Esophagus muscularis mucosa (tissue), 4 donors: ENCODE measurements around the gene PPP1R12A. TPM values are rescaled to one million over a fixed set of nuclear protein-coding genes. Genes with fewer than 3 reads are reported as not detected.

Experiments used
- DNase-seq: peaks from one replicate; pipeline ENCODE4 v3.0.0-alpha.2; 2017; ENCODE audit errors: extremely low spot score
- H3K27ac ChIP-seq, 4 donors: fragments of 200-600 bp; sonication (generic); replicated peaks in 1 of 4; 1 replicate in 3 of 4; 2 replicates in 1 of 4; pipeline ENCODE4 v1.5.1; 2016 to 2019; ENCODE audit warnings: mild to moderate bottlenecking in 1 of 4
- H3K27me3 ChIP-seq, 4 donors: fragments of 200-600 bp; sonication (generic); one replicate each; pipeline versions ENCODE4 v1.5.1 to v1.6.0; 2016 to 2019
- H3K36me3 ChIP-seq, 4 donors: fragments of 200-600 bp; sonication (generic); one replicate each; pipeline ENCODE4 v1.5.1; 2016 to 2019
- H3K4me1 ChIP-seq, 4 donors: fragments of 200-600 bp; sonication (generic); one replicate each; pipeline ENCODE4 v1.5.1; 2016 to 2019
- H3K4me3 ChIP-seq, 4 donors: fragments of 200-600 bp; sonication (generic); 1 replicate in 2 of 4; 2 replicates in 2 of 4; pipeline ENCODE4 v1.5.1; 2016 to 2019; ENCODE audit warnings: mild to moderate bottlenecking in 4 of 4, moderate library complexity in 1 of 4
- H3K9me3 ChIP-seq, 4 donors: fragments of 200-600 bp; sonication (generic); 1 replicate in 3 of 4; 2 replicates in 1 of 4; pipeline ENCODE4 v1.5.1; 2016 to 2019
- EP300 ChIP-seq: sonication (generic); formaldehyde crosslinking; IDR thresholded peaks from one replicate; pipeline ENCODE4 v1.6.1; 2017; ENCODE audit warnings: antibody characterized with exemption
- POLR2A ChIP-seq: fragments of 450-650 bp; IDR thresholded peaks from one replicate; pipeline ENCODE4 v1.6.1; 2017; ENCODE audit warnings: antibody characterized with exemption, moderate library complexity, mild to moderate bottlenecking, low read depth
- POLR2AphosphoS5 ChIP-seq, 2 donors: sonication (generic); formaldehyde crosslinking; IDR thresholded peaks; one replicate each; pipeline ENCODE4 v1.6.1; 2017; ENCODE audit warnings: antibody characterized with exemption in 2 of 2
- WGBS: methylation state at CpG from one replicate; pipeline ENCODE4 v1.1.5; 2018; 5-methylcytosine and 5-hydroxymethylcytosine counted together
- intact Hi-C: fragments of 100-400 bp; cut with DNase I; formaldehyde crosslinking; loops from one replicate; pipeline ENCODE4 v1.15.1; 2023
- total RNA-seq, 4 donors: library from RNA; depleted of rRNA; stranded (reverse); fragments of >200 nt; gene quantifications; one replicate each; pipeline versions ENCODE4 v1.1.0 to v1.2.1, GENCODE V29; 2016
- TF ChIP-seq, protein P1 (sequence below), 3 experiments: fragments of 200-600 bp in 2 of 3; fragments of 450-650 bp in 1 of 3; sonication (generic) in 2 of 3; IDR thresholded peaks; one replicate each; pipeline ENCODE4 v1.5.1; 2017 to 2019; ENCODE audit warnings: antibody characterized with exemption in 3 of 3, mild to moderate bottlenecking in 2 of 3, moderate library complexity in 1 of 3

The PPP1R12A gene
- total RNA-seq, 4 donors from 2014 or later = 441 to 691 (median 542) TPM

DNA sequence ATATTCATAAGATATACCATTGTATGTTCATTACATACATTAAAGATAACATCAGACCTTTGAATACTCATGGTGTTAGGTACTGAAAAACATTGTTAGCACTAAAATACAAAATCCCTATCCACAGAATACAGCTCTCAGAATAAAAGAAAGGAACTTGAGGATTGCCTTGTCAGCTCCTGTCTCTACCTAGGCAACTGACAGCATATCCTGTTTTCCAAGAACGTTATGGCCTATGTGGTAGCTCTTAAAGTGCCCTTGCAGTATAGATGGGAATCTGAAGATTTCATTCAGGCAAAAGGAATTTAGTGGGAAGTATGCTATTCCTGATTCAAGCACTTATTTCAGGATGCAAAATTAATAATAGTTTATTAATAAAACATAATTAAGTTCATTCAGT, 1.8 kb upstream of the PPP1R12A start:
- Histone ChIP-seq H3K4me3 (peak overlapping the region; percentile 78 to 99 (median 88)), H3K4me1 (peaks cover 15 to 30% (median 20%) of the 10 kb centered on the region in 4 donors), H3K36me3 (no peaks in the 10 kb centered on the region), H3K27ac (peak overlapping the region; percentile 97 to 98 (median 98)), H3K27me3 (no peaks in the 10 kb centered on the region), H3K9me3 (no peaks in the 10 kb centered on the region)
- WGBS = 0% methylated on average over 1 of the region's 1 CpG
- intact Hi-C loops = loop anchor here (5.0 to 10.0 kb wide), 3 partner anchors 122 to 251 kb away; no protein-coding TSS in a partner anchor
- DNase-seq = no peak
- TF ChIP-seq POLR2AphosphoS5 (IDR thresholded peaks at IDR 0.05) = peak; percentile 14 to 56
- TF ChIP-seq, protein P1, sequence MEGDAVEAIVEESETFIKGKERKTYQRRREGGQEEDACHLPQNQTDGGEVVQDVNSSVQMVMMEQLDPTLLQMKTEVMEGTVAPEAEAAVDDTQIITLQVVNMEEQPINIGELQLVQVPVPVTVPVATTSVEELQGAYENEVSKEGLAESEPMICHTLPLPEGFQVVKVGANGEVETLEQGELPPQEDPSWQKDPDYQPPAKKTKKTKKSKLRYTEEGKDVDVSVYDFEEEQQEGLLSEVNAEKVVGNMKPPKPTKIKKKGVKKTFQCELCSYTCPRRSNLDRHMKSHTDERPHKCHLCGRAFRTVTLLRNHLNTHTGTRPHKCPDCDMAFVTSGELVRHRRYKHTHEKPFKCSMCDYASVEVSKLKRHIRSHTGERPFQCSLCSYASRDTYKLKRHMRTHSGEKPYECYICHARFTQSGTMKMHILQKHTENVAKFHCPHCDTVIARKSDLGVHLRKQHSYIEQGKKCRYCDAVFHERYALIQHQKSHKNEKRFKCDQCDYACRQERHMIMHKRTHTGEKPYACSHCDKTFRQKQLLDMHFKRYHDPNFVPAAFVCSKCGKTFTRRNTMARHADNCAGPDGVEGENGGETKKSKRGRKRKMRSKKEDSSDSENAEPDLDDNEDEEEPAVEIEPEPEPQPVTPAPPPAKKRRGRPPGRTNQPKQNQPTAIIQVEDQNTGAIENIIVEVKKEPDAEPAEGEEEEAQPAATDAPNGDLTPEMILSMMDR (IDR thresholded peaks at IDR 0.05) = no peak

DNA sequence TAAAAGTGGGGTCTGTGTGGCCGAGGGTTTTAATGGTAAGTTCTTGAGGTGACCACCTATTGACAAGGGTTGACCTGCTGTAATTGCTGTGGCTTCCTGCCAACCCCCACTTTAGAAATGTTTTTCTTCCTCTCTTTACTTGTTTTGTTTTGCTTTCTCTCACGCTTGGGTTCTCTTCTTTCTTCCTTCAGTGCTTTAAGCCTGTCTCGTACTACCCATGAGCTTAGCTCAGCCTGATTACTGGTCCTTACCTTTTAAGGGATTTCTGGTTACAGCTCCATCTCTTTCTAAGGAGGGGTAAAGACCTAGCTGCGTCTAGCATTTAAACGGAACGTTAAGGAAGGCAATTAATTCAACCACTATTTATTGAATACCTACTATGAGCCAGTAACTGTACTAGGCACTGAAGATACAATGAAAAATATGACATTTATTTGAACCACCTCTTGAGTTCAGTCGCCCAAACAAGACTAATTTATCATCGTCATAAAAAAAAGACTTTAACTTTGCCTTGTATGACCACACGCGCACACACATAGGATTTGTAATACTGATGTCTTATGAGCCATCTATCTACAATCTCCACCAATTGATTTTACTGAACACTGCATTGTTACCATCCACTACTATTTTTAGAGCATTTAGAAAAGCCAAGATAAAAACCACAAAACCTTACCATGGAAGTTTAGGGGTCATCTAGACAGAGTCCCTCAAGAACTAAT, 888 bp upstream of the PPP1R12A start:
- Histone ChIP-seq H3K4me1 (peaks cover 16 to 37% (median 25%) of the 10 kb centered on the region in 4 donors), H3K27me3 (no peaks in the 10 kb centered on the region), H3K9me3 (no peaks in the 10 kb centered on the region), H3K36me3 (no peaks in the 10 kb centered on the region), H3K4me3 (peak overlapping the region; percentile 78 to 99 (median 88)), H3K27ac (peak overlapping the region; percentile 97 to 98 (median 98))
- DNase-seq = no peak
- no peak for TF ChIP-seq EP300
- TF ChIP-seq, protein P1 (IDR thresholded peaks at IDR 0.05) = no peak
- TF ChIP-seq POLR2A = no peak
- TF ChIP-seq POLR2AphosphoS5 (IDR thresholded peaks at IDR 0.05) = no peak
- intact Hi-C loops = loop anchor here (5.0 to 10.0 kb wide), 3 partner anchors 121 to 252 kb away; no protein-coding TSS in a partner anchor
- WGBS = 9% methylated on average over 10 of the region's 10 CpGs

DNA sequence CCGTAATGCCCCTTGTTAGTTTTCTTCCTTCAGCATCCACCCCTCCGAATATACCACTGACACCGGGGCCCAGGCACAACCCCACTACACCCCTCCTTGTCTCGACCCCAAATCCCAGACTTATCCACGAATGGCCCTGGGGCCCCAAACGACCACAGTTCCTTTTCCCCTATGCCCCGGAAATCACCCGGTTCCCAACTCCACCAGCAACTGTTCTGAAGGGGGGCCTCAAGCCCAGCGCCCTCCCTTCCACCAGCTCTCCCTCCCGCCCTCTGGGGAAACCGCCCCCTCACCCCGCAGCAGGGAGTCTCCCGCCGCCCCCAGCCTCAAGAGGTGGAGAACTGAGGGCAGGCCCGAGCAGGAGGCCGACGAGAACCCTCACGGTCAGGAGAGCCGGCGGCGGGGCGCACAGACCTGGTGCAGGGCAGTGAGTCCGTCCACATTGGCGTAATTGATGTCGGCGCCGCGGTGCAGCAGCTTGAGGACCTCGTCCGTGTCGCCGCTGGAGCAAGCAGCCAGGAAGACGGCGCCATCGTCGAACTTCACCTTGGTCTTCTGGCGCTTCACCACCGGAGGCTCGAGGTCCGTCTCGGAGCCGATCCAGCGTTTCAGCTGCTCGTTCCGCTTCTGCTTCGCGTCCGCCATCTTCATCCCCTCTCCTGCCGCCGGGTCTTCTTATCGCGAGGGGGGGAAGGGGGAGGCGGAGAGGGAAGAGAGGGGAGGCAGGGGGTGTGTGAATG, 446 bp downstream of the PPP1R12A start:
- Histone ChIP-seq H3K27ac (peak overlapping the region; percentile 97 to 98 (median 98)), H3K9me3 (no peaks in the 10 kb centered on the region), H3K4me3 (peak overlapping the region; percentile 78 to 99 (median 88)), H3K36me3 (no peaks in the 10 kb centered on the region), H3K27me3 (no peaks in the 10 kb centered on the region), H3K4me1 (peaks cover 16 to 49% (median 37%) of the 10 kb centered on the region in 4 donors)
- DNase-seq = peak; percentile 93
- intact Hi-C loops = loop anchor here (5.0 to 10.0 kb wide), 5 partner anchors 103 to 253 kb away; partner anchors contain the start of gene PAWR
- WGBS = 0% methylated on average over 10 of the region's 53 CpGs
- TF ChIP-seq EP300 (no peak), POLR2A (no peak), POLR2AphosphoS5 (IDR thresholded peaks at IDR 0.05) (no peak)
- TF ChIP-seq, protein P1 (IDR thresholded peaks at IDR 0.05) = no peak

DNA sequence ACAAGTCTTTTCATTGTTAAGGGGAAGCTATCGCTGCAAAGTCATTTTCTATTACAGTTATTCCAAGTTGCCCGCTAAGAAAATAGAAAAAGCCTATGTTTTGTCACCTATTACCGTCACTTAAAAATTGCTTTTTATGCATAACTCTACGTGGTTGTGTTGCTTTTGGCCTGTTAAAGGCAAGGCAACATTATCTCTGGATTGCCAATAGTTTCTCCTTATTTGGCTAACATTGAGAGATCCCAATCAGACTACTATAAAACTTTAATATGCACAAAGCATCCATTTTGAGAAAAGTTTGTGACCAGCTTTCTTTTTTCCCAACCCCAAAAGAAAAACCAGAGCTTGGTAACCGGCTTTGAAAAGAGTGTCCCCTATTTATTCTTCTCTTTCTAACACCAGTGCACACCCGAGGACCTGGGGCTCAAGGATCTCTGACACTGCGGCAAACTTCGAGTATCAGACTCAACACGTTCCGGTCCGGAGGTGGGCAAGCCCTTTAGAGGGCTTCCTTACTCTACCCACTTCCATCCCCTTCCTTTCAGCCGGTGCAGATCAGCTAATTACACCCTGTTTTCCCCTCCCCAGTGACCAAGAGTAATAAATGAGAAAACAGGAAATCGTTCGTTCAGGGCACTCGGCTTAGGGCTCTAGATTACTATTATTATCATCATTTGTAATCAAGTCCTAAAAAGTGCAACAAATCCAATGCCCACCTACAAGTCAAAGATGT, 1.2 kb downstream of the PPP1R12A start:
- WGBS = under 1% methylated on average over 14 of the region's 15 CpGs
- peaks cover 16 to 55% (median 45%) of the 10 kb centered on the region in 4 donors for H3K4me1 ChIP-seq
- TF ChIP-seq POLR2A = no peak
- TF ChIP-seq POLR2AphosphoS5 (IDR thresholded peaks at IDR 0.05) = no peak
- no peak for TF ChIP-seq EP300
- TF ChIP-seq, protein P1 (IDR thresholded peaks at IDR 0.05) = no peak
- DNase-seq = no peak
- no peaks in the 10 kb centered on the region for H3K9me3 ChIP-seq
- H3K27me3 ChIP-seq = no peaks in the 10 kb centered on the region
- H3K4me3 ChIP-seq = peak overlapping the region; percentile 78 to 99 (median 88)
- H3K27ac ChIP-seq = peak overlapping the region; percentile 97 to 98 (median 98)
- no peaks in the 10 kb centered on the region for H3K36me3 ChIP-seq
- intact Hi-C loops = loop anchor here (5.0 to 10.0 kb wide), 4 partner anchors 104 to 241 kb away; partner anchors contain the start of gene PAWR
